HG03095 (cell line): Measurements from ENCODE around the gene PDE7B.
"Not testable (repeated sequence)": the region's sequence is repeated elsewhere in the genome, so short reads cannot be mapped to it uniquely, and the experiment has no call there.

Source experiments
- ATAC-seq: cut with Tn5 transposase; IDR thresholded peaks from one replicate; pipeline ENCODE4 v1.9.1; 2021; ENCODE audit warnings: moderate library complexity; ENCODE audit not compliant: unreplicated experiment

The PDE7B gene

GRCh38 chr6:136216503-136217401, 365.3 kb downstream of the PDE7B start:
- ATAC-seq: no peak

GRCh38 chr6:136224974-136225373, 373.5 kb downstream of the PDE7B start:
- ATAC-seq: not testable (repeated sequence)

- ATAC-seq: no peak
Observed at GRCh38 chr6:136225496-136225895, 374.0 kb downstream of the PDE7B start.

- peak; percentile 57 for ATAC-seq
Observed at GRCh38 chr6:136226027-136226673, 374.6 kb downstream of the PDE7B start.

- ATAC-seq: no peak
Observed at GRCh38 chr6:136226674-136227377, 375.3 kb downstream of the PDE7B start.

GRCh38 chr6:136228814-136229213, 377.3 kb downstream of the PDE7B start:
- ATAC-seq: peak; percentile 52

GRCh38 chr6:136230219-136230853, 378.8 kb downstream of the PDE7B start:
- no peak for ATAC-seq

- no peak for ATAC-seq
Observed at GRCh38 chr6:136232701-136233100, 381.2 kb downstream of the PDE7B start.

GRCh38 chr6:136235233-136235564, 383.7 kb downstream of the PDE7B start:
- no peak for ATAC-seq

- ATAC-seq: no peak
Observed at GRCh38 chr6:136236466-136237293, 385.2 kb downstream of the PDE7B start.

- no peak for ATAC-seq
Observed at GRCh38 chr6:136244061-136244616, 392.6 kb downstream of the PDE7B start.
